Astrocyte of the spinal cord (primary cell): Measurements from ENCODE around the gene INTS6.

Experiments used
- DNase-seq: peaks from one replicate; pipeline ENCODE4 v3.0.0; 2011; ENCODE audit warnings: low read depth, low spot score
- H3K4me3 ChIP-seq: 2 replicates; pipeline ENCODE4 v1.5.1; 2011; ENCODE audit warnings: low read depth, mild to moderate bottlenecking, low read length, moderate library complexity
- in situ Hi-C: cut with HindIII; loops from 2 replicates; pipeline ENCODE4 v1.10.0; 2017; ENCODE audit warnings: low sequenced_read_pairs
- TF ChIP-seq, protein P1 (sequence below): IDR thresholded peaks from 2 replicates; pipeline ENCODE4 v1.5.1; 2012; ENCODE audit warnings: low read depth, mild to moderate bottlenecking, low read length, inconsistent platforms

Gene INTS6

GRCh38 chr13:51360489-51360888 lies 92.3 kb downstream of the INTS6 start:
- H3K4me3 ChIP-seq, result no peak overlapping the region
- in situ Hi-C loops, result no loop called here
- TF ChIP-seq, protein P1, sequence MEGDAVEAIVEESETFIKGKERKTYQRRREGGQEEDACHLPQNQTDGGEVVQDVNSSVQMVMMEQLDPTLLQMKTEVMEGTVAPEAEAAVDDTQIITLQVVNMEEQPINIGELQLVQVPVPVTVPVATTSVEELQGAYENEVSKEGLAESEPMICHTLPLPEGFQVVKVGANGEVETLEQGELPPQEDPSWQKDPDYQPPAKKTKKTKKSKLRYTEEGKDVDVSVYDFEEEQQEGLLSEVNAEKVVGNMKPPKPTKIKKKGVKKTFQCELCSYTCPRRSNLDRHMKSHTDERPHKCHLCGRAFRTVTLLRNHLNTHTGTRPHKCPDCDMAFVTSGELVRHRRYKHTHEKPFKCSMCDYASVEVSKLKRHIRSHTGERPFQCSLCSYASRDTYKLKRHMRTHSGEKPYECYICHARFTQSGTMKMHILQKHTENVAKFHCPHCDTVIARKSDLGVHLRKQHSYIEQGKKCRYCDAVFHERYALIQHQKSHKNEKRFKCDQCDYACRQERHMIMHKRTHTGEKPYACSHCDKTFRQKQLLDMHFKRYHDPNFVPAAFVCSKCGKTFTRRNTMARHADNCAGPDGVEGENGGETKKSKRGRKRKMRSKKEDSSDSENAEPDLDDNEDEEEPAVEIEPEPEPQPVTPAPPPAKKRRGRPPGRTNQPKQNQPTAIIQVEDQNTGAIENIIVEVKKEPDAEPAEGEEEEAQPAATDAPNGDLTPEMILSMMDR, result no peak
- no peak for DNase-seq

DNA sequence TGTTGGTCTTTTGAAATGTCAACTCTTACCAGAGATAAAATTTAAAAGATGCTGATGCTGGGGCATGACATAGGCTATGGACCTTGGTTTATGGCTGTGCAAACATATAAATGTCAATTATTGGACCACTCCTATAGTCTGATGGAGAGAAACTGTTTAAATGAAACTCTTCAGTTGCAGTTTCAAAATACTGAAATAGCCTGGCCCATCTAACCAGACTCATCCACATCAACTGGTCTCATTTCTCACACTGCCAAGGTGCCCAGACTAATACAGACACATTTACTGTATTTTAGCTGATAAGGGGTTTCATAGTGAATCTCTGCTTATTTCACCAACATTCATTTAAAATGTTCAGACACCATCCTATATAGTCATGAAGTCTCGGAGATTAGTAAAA lies 93.5 kb downstream of the INTS6 start:
- TF ChIP-seq, protein P1, result no peak
- in situ Hi-C loops, result no loop called here
- DNase-seq, result no peak
- H3K4me3 ChIP-seq, result no peak overlapping the region

- in situ Hi-C loops, result no loop called here
- H3K4me3 ChIP-seq, result no peak overlapping the region
- TF ChIP-seq, protein P1, result no peak
- no peak for DNase-seq
Measured at GRCh38 chr13:51357928-51358595, 94.8 kb downstream of the INTS6 start.

DNA sequence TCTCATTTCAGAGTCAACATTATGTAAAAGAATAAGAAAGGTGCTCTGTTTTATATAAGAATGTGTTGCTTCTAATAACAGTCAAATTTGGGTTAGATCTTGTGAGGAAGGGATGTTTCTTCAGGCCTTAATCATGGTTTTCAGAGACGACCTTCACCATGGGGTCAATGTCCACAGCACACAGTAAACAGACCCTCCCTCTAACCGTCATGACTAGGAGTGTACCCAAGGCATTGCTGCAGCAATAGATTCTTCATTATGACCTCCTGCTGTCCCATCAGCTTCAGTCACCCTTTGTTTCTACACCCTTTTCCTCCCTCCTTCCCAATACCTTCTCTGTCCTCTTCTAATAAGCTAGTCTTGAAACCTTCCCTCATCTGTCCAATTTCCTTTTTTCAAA lies 97.6 kb downstream of the INTS6 start:
- DNase-seq, result no peak
- H3K4me3 ChIP-seq, result no peak overlapping the region
- TF ChIP-seq, protein P1, result no peak
- in situ Hi-C loops, result no loop called here

- TF ChIP-seq, protein P1, result no peak
- in situ Hi-C loops, result no loop called here
- no peak overlapping the region for H3K4me3 ChIP-seq
- no peak for DNase-seq
Measured at GRCh38 chr13:51349016-51349415, 103.8 kb downstream of the INTS6 start.

DNA sequence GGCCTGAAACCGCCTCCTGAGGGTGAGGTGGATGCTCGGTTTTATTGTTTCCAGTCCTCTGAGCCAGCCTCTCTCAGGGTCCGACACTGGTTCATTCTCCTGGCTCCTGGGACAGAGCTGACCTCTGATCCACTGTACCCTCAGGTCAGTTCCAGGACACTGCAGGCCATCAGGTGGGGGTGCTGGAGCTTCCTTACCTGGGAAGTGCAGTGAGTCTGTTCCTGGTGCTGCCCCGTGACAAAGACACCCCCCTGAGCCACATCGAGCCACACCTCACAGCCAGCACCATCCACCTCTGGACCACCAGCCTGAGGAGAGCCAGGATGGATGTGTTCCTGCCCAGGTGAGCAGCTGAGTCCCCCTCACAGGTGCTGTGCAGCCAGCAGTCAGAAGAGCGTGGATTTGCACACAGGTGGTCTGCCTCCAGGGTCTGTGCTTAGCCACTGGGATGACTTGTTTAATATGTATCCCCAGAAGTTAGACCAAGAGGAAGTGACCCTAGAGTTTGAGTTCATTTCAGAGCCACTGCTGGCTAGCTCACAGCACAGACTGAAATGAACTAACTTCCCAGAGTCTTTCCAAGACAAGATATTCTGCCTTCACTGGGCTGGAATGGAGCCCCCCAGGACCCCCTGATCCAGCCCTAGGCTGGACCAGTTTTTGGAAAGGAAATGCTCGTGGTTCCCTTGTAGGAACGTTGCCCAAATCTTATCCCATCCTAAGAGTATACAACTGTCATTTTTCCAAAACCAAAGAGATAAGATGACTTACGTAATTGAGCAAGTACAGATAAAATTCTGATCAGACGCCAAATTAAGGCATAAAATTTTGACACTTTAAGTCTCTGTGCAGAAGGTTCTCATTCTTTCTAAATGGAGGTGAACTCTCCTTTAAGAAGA lies 104.5 kb downstream of the INTS6 start:
- H3K4me3 ChIP-seq, result no peak overlapping the region
- no peak for DNase-seq
- in situ Hi-C loops, result no loop called here
- TF ChIP-seq, protein P1, result no peak
